NCI-H1105 (cell line): ENCODE results near the gene ANKRD10.

Experiments used
- DNase-seq: peaks from one replicate; lab custom pipeline; 2025; lab: John Stamatoyannopoulos, UW

ANKRD10 gene

GRCh38 chr13:110830800-110831371 lies 84.0 kb downstream of the ANKRD10 start:
- no peak for DNase-seq

GRCh38 chr13:110830331-110830730 lies 84.5 kb downstream of the ANKRD10 start:
- no peak for DNase-seq

DNA sequence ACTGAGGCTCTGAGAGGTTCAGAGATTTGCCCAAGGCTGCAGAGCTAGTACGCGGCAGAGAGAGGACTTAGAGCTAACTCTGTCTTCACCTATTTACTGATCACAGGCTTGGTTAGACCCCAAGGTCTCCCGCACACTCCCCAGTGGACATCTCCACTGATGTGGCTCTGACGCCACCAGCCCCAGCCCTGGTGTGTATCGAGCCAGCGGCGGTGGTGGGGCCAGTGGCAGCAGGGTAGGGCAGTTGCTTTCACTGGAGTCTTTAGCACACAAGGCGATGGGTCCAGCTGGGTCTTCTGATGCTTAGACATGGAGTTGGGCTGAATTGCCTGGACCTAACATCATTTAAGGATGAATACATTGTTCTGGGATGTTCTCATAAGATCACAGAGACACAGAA lies 85.4 kb downstream of the ANKRD10 start:
- no peak for DNase-seq

DNA sequence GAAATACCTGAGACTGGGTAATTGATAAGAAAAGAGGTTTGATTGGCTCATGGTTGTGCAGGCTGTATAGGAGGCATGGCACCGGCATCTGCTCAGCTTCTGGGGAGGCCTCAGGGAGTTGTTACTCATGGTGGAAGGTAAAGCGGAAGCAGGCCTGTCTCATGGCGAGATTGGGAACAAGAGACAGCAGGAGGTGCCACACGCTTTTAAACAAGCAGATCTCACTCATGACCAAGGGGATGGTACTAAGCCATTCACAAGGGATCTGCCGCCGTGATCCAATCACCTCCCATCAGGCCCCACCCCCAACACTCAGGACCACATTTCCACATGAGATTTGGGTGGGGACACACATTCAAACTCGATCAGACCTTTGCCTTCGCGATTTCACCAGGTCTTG lies 86.2 kb downstream of the ANKRD10 start:
- no peak for DNase-seq
